ENCODE results near the gene SUV39H1. TPM values are rescaled to one million over a fixed set of nuclear protein-coding genes. Genes with fewer than 3 reads are reported as not detected.

SUV39H1 gene
- total RNA-seq, 1 experiment from 2014 or later = 19.6 TPM

GRCh38 chrX:48752498-48752897 lies 56.0 kb downstream of the SUV39H1 start:
- Histone ChIP-seq H3K36me3 (replicated peaks; ENCODE audit: control insufficient read depth, insufficient read depth, low read length) (no peaks in the 10 kb centered on the region), H3K27me3 (ENCODE audit: control insufficient read depth, insufficient read depth, low read length) (no peaks in the 10 kb centered on the region), H3K4me3 (ENCODE audit: insufficient read depth, low read depth, low read length) (no peak overlapping the region)
- no peak for DNase-seq

GRCh38 chrX:48753708-48754228 lies 57.2 kb downstream of the SUV39H1 start:
- Histone ChIP-seq H3K4me3 (ENCODE audit: insufficient read depth, low read depth, low read length) (no peak overlapping the region), H3K36me3 (replicated peaks; ENCODE audit: control insufficient read depth, insufficient read depth, low read length) (no peaks in the 10 kb centered on the region), H3K27me3 (ENCODE audit: control insufficient read depth, insufficient read depth, low read length) (no peaks in the 10 kb centered on the region)
- no peak for DNase-seq

- no peak overlapping the region for H3K4me3 ChIP-seq (ENCODE audit: insufficient read depth, low read depth, low read length)
- H3K36me3 ChIP-seq (replicated peaks; ENCODE audit: control insufficient read depth, insufficient read depth, low read length) = no peaks in the 10 kb centered on the region
- no peak for DNase-seq
- H3K27me3 ChIP-seq (ENCODE audit: control insufficient read depth, insufficient read depth, low read length) = no peaks in the 10 kb centered on the region
Observed at GRCh38 chrX:48754238-48754637, 57.7 kb downstream of the SUV39H1 start.

Other genes starting within 250 kb of the SUV39H1 start
- 44.0 and 65.0 TPM in 2 replicates for gene SLC38A5, start 226.5 kb upstream of the SUV39H1 start, total RNA-seq (2014; rRNA removed; shearing (Covaris generic))
- 72.2 and 85.5 TPM in 2 replicates for gene FTSJ1, start 220.5 kb upstream of the SUV39H1 start, total RNA-seq (2014; rRNA removed; shearing (Covaris generic))
- gene PORCN, start 187.7 kb upstream of the SUV39H1 start, total RNA-seq (2014; rRNA removed; shearing (Covaris generic)) = 22.8 and 23.8 TPM in 2 replicates
- gene EBP, start 174.9 kb upstream of the SUV39H1 start, total RNA-seq (2014; rRNA removed; shearing (Covaris generic)) = 158 and 159 TPM in 2 replicates
- 4.0 and 6.5 TPM in 2 replicates for gene TBC1D25, start 157.0 kb upstream of the SUV39H1 start, total RNA-seq (2014; rRNA removed; shearing (Covaris generic))
- 112 and 116 TPM in 2 replicates for gene RBM3, start 122.2 kb upstream of the SUV39H1 start, total RNA-seq (2014; rRNA removed; shearing (Covaris generic))
- 24.3 and 55.1 TPM in 2 replicates for gene WDR13, start 99.2 kb upstream of the SUV39H1 start, total RNA-seq (2014; rRNA removed; shearing (Covaris generic))
- 0.67 and 0.69 TPM in 2 replicates for gene WAS, start 12.9 kb upstream of the SUV39H1 start, total RNA-seq (2014; rRNA removed; shearing (Covaris generic))
- gene GLOD5, start 65.0 kb downstream of the SUV39H1 start, total RNA-seq (2014; rRNA removed; shearing (Covaris generic)) = not detected in 2 replicates
- gene GATA1, start 89.9 kb downstream of the SUV39H1 start, total RNA-seq (2014; rRNA removed; shearing (Covaris generic)) = not detected in 2 replicates
- gene HDAC6, start 105.3 kb downstream of the SUV39H1 start, total RNA-seq (2014; rRNA removed; shearing (Covaris generic)) = 52.4 and 54.8 TPM in 2 replicates
- gene ERAS, start 129.8 kb downstream of the SUV39H1 start, total RNA-seq (2014; rRNA removed; shearing (Covaris generic)) = 0.21 TPM in 1 of 2 replicates, not detected in the other
- gene PCSK1N, start 138.9 kb downstream of the SUV39H1 start, total RNA-seq (2014; rRNA removed; shearing (Covaris generic)) = 0.59 and 1.6 TPM in 2 replicates
- 129 and 157 TPM in 2 replicates for gene TIMM17B, start 201.0 kb downstream of the SUV39H1 start, total RNA-seq (2014; rRNA removed; shearing (Covaris generic))
- gene PQBP1, start 201.2 kb downstream of the SUV39H1 start, total RNA-seq (2014; rRNA removed; shearing (Covaris generic)) = 30.2 and 39.8 TPM in 2 replicates
- 12.0 and 12.3 TPM in 2 replicates for gene SLC35A2, start 214.9 kb downstream of the SUV39H1 start, total RNA-seq (2014; rRNA removed; shearing (Covaris generic))
- 161 and 207 TPM in 2 replicates for gene PIM2, start 222.3 kb downstream of the SUV39H1 start, total RNA-seq (2014; rRNA removed; shearing (Covaris generic))

Measured in H7 (cell line).